Measurements from ENCODE around the gene MYLIP.

Gene MYLIP

GRCh38 chr6:16128759-16129622 is at the start of gene MYLIP:
MYLIP (plus strand) TSS chr6:16129086; CDS start chr6:16129323, 237 bp downstream.
- peak; percentile 97 for DNase-seq (ENCODE audit: low read depth)

GRCh38 chr6:16079354-16079753 is 49.5 kb upstream of the MYLIP start:
- no peak for DNase-seq (ENCODE audit: low read depth)

GRCh38 chr6:16080204-16080603 is 48.7 kb upstream of the MYLIP start:
- DNase-seq (ENCODE audit: low read depth), result no peak

GRCh38 chr6:16081326-16081725 is 47.6 kb upstream of the MYLIP start:
- DNase-seq (ENCODE audit: low read depth), result no peak

GRCh38 chr6:16082361-16082760 is 46.5 kb upstream of the MYLIP start:
- no peak for DNase-seq (ENCODE audit: low read depth)

- DNase-seq (ENCODE audit: low read depth), result no peak
These were observed 41.9 kb upstream of the MYLIP start for GRCh38 chr6:16086965-16087364.

- no peak for DNase-seq (ENCODE audit: low read depth)
These were observed 41.5 kb upstream of the MYLIP start for GRCh38 chr6:16087386-16087785.

GRCh38 chr6:16088409-16088808 is 40.5 kb upstream of the MYLIP start:
- no peak for DNase-seq (ENCODE audit: low read depth)

GRCh38 chr6:16089232-16090062 is 39.4 kb upstream of the MYLIP start:
- DNase-seq (ENCODE audit: low read depth), result no peak

- DNase-seq (ENCODE audit: low read depth), result no peak
These were observed 38.4 kb upstream of the MYLIP start for GRCh38 chr6:16090452-16090851.

GRCh38 chr6:16090920-16091319 is 38.0 kb upstream of the MYLIP start:
- DNase-seq (ENCODE audit: low read depth), result no peak

- no peak for DNase-seq (ENCODE audit: low read depth)
These were observed 36.7 kb upstream of the MYLIP start for GRCh38 chr6:16092140-16092539.

GRCh38 chr6:16092990-16093389 is 35.9 kb upstream of the MYLIP start:
- DNase-seq (ENCODE audit: low read depth), result no peak

- DNase-seq (ENCODE audit: low read depth), result no peak
These were observed 33.7 kb upstream of the MYLIP start for GRCh38 chr6:16095180-16095579.

GRCh38 chr6:16097382-16098171 is 31.3 kb upstream of the MYLIP start:
- no peak for DNase-seq (ENCODE audit: low read depth)

GRCh38 chr6:16098211-16098610 is 30.7 kb upstream of the MYLIP start:
- no peak for DNase-seq (ENCODE audit: low read depth)

GRCh38 chr6:16102208-16102607 is 26.7 kb upstream of the MYLIP start:
- no peak for DNase-seq (ENCODE audit: low read depth)

- DNase-seq (ENCODE audit: low read depth), result no peak
These were observed 25.2 kb upstream of the MYLIP start for GRCh38 chr6:16103722-16104121.

- DNase-seq (ENCODE audit: low read depth), result no peak
These were observed 24.1 kb upstream of the MYLIP start for GRCh38 chr6:16104624-16105433.

- no peak for DNase-seq (ENCODE audit: low read depth)
These were observed 23.0 kb upstream of the MYLIP start for GRCh38 chr6:16105854-16106253.

GRCh38 chr6:16106991-16107787 is 21.7 kb upstream of the MYLIP start:
- no peak for DNase-seq (ENCODE audit: low read depth)
